GM23338 (cell line): ENCODE results near the gene ELAVL4. TPM values are rescaled to one million over a fixed set of nuclear protein-coding genes. Genes with fewer than 3 reads are reported as not detected.

Experiments
- ATAC-seq: fragments of 200-7000 bp; cut with Tn5 transposase; 3 replicates; pipeline ENCODE4 v1.9.1; 2020
- DNase-seq: peaks from one replicate; pipeline ENCODE4 v3.0.0-alpha.2; 2015; ENCODE audit warnings: low spot score
- H2AFZ ChIP-seq: fragments of 200-600 bp; sonication (generic); 2 replicates; pipeline ENCODE4 v1.8.0; 2016; ENCODE audit warnings: antibody characterized with exemption, mild to moderate bottlenecking, moderate library complexity
- H3F3A ChIP-seq: fragments of 200-600 bp; sonication (generic); replicated peaks from 2 replicates; pipeline ENCODE4 v1.8.0; 2017; ENCODE audit warnings: antibody characterized with exemption, mixed run types, low read depth
- H3K27ac ChIP-seq: fragments of 200-600 bp; sonication (generic); 2 replicates; pipeline ENCODE4 v1.6.1; 2016; ENCODE audit warnings: low read depth
- H3K27me3 ChIP-seq: fragments of 200-600 bp; sonication (generic); 2 replicates; pipeline ENCODE4 v1.8.0; 2016; ENCODE audit warnings: mild to moderate bottlenecking, mixed run types, moderate library complexity; ENCODE audit not compliant: insufficient read depth
- H3K36me3 ChIP-seq: fragments of 200-600 bp; sonication (generic); 2 replicates; pipeline ENCODE4 v1.8.0; 2016; ENCODE audit warnings: mild to moderate bottlenecking; ENCODE audit not compliant: insufficient read depth
- H3K4me1 ChIP-seq: fragments of 200-600 bp; sonication (generic); 2 replicates; pipeline ENCODE4 v1.8.0; 2016; ENCODE audit warnings: mild to moderate bottlenecking, moderate library complexity; ENCODE audit not compliant: insufficient read depth
- H3K4me2 ChIP-seq: fragments of 200-600 bp; sonication (generic); 2 replicates; pipeline ENCODE4 v1.7.1; 2017; ENCODE audit warnings: mixed run types
- H3K4me3 ChIP-seq: fragments of 200-600 bp; sonication (generic); 2 replicates; pipeline ENCODE4 v1.6.1; 2016; ENCODE audit warnings: mixed run types
- H3K79me2 ChIP-seq: fragments of 200-600 bp; sonication (generic); replicated peaks from 2 replicates; pipeline ENCODE4 v1.8.0; 2017; ENCODE audit warnings: mild to moderate bottlenecking; ENCODE audit not compliant: insufficient read depth
- H3K9me2 ChIP-seq: fragments of 200-600 bp; sonication (generic); 2 replicates; pipeline ENCODE4 v1.8.0; 2017; ENCODE audit not compliant: insufficient read depth
- H4K20me1 ChIP-seq: fragments of 200-600 bp; sonication (generic); replicated peaks from 2 replicates; pipeline ENCODE4 v1.8.0; 2017; ENCODE audit warnings: mild to moderate bottlenecking; ENCODE audit not compliant: insufficient read depth
- H3K27ac Mint-ChIP-seq: 2 replicates; pipeline ENCODE4 v1.8.0; 2020; ENCODE audit warnings: inconsistent platforms, mild to moderate bottlenecking, moderate library complexity, mixed read lengths
- H3K27me3 Mint-ChIP-seq: 3 replicates; pipeline ENCODE4 v1.8.0; 2022; ENCODE audit warnings: low read depth, mild to moderate bottlenecking, moderate library complexity, mixed read lengths, inconsistent platforms; ENCODE audit not compliant: insufficient read depth, poor library complexity
- H3K36me3 Mint-ChIP-seq: 3 replicates; pipeline ENCODE4 v1.8.0; 2021; ENCODE audit warnings: low read depth, mild to moderate bottlenecking, inconsistent platforms, moderate library complexity, mixed read lengths
- H3K4me1 Mint-ChIP-seq: 3 replicates; pipeline ENCODE4 v1.8.0; 2020; ENCODE audit warnings: mild to moderate bottlenecking, inconsistent platforms, mixed read lengths
- H3K4me3 Mint-ChIP-seq: 3 replicates; pipeline ENCODE4 v1.8.0; 2021; ENCODE audit warnings: moderate library complexity, mild to moderate bottlenecking, inconsistent platforms, mixed read lengths
- H3K9me3 Mint-ChIP-seq: 3 replicates; pipeline ENCODE4 v1.8.0; 2020; ENCODE audit warnings: moderate library complexity, mild to moderate bottlenecking, inconsistent platforms, mixed read lengths
- CREB1 ChIP-seq: fragments of 250-450 bp; sonication (Bioruptor Pico); IDR thresholded peaks from 2 replicates; pipeline ENCODE4 v1.5.0; 2020; ENCODE audit warnings: low read depth, mild to moderate bottlenecking, moderate library complexity
- EZH2 ChIP-seq: fragments of 200-600 bp; sonication (generic); IDR thresholded peaks from one replicate; pipeline ENCODE4 v1.8.0; 2017; ENCODE audit warnings: antibody characterized with exemption, mild to moderate bottlenecking, low read depth; ENCODE audit not compliant: unreplicated experiment
- STAT1 ChIP-seq: IDR thresholded peaks from one replicate; pipeline ENCODE4 v1.6.1; 2016; ENCODE audit warnings: antibody characterized with exemption; ENCODE audit not compliant: unreplicated experiment
- ZNF114 ChIP-seq: fragments of 250-450 bp; sonication (Bioruptor Pico); IDR thresholded peaks from 2 replicates; pipeline ENCODE4 v1.5.0; 2020; ENCODE audit warnings: mild to moderate bottlenecking, moderate library complexity
- ZNF331 ChIP-seq: fragments of 250-450 bp; sonication (Bioruptor Pico); IDR thresholded peaks from 2 replicates; pipeline ENCODE4 v1.5.0; 2020; ENCODE audit warnings: low read depth, mild to moderate bottlenecking, moderate library complexity
- polyA plus RNA-seq: library from polyadenylated mRNA; unstranded; fragments of >200 nt; fragmentation: Nextera tagmentation; extraction: Ambion mirVana; gene quantifications from 2 replicates; pipeline ENCODE4 v1.2.1, GENCODE V29; 2016
- total RNA-seq: library from RNA; depleted of rRNA; stranded (reverse); fragments of >200 nt; shearing (Covaris generic); gene quantifications from 2 replicates; pipeline ENCODE4 v1.2.3, GENCODE V29; 2014
- TF ChIP-seq, protein P1 (sequence below): IDR thresholded peaks from 2 replicates; pipeline ENCODE4 v1.6.1; 2016; ENCODE audit warnings: antibody characterized with exemption
- TF ChIP-seq, protein P2 (sequence below): IDR thresholded peaks from one replicate; pipeline ENCODE4 v1.6.1; 2018; ENCODE audit warnings: antibody characterized with exemption; ENCODE audit not compliant: unreplicated experiment
- TF ChIP-seq, protein P3 (sequence below): fragments of 250-450 bp; sonication (Bioruptor Pico); IDR thresholded peaks from 2 replicates; pipeline ENCODE4 v1.5.0; 2020; ENCODE audit warnings: mild to moderate bottlenecking, moderate library complexity

ELAVL4 gene
- total and polyA plus RNA-seq, 2 experiments from 2014 or later, result 1.4 to 1.9 TPM

DNA sequence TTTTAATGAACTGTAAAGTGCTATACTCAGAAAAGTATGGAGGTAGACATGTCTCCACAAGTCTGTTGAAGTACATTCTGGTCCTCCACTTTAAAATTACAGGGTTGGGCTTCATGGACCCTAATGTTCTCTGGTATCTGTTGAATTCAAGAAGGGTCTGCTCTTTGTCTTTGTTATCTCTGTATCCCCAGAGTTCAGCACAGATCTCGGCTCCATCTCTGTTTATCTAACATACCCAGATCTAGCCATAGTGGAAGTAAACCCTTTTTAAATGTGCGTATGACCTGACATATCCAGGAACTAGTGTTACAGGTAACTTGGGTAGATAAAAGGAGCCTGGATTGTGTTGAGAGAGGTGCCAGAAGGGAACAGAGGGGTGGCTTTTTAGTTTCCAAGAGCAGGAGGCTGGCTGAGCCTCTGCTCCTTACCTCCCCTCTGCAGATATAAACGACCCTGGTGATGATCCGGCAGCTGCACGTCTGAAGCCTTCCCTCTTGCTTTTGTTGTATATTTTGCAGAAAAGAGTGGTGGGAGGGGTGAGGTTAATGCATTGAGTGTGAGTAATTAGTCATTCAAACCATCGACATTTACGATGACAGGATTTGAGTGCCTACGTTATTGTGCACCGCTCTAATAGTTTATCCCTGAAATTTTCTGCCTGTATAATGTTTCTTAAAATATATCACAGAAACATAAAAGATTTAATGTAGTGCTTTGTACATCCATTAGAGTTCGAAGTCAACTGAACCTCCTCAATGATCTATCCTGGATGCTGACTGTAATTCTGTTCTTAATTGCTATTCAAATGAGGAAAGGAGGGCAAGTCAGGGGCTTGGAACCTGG is 30.8 kb downstream of the ELAVL4 start (continued):
- TF ChIP-seq STAT1, result no peak
- TF ChIP-seq, protein P1, sequence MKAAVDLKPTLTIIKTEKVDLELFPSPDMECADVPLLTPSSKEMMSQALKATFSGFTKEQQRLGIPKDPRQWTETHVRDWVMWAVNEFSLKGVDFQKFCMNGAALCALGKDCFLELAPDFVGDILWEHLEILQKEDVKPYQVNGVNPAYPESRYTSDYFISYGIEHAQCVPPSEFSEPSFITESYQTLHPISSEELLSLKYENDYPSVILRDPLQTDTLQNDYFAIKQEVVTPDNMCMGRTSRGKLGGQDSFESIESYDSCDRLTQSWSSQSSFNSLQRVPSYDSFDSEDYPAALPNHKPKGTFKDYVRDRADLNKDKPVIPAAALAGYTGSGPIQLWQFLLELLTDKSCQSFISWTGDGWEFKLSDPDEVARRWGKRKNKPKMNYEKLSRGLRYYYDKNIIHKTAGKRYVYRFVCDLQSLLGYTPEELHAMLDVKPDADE, result no peak
- no peak for TF ChIP-seq CREB1 (CRISPR knock-in tag)
- TF ChIP-seq, protein P2, sequence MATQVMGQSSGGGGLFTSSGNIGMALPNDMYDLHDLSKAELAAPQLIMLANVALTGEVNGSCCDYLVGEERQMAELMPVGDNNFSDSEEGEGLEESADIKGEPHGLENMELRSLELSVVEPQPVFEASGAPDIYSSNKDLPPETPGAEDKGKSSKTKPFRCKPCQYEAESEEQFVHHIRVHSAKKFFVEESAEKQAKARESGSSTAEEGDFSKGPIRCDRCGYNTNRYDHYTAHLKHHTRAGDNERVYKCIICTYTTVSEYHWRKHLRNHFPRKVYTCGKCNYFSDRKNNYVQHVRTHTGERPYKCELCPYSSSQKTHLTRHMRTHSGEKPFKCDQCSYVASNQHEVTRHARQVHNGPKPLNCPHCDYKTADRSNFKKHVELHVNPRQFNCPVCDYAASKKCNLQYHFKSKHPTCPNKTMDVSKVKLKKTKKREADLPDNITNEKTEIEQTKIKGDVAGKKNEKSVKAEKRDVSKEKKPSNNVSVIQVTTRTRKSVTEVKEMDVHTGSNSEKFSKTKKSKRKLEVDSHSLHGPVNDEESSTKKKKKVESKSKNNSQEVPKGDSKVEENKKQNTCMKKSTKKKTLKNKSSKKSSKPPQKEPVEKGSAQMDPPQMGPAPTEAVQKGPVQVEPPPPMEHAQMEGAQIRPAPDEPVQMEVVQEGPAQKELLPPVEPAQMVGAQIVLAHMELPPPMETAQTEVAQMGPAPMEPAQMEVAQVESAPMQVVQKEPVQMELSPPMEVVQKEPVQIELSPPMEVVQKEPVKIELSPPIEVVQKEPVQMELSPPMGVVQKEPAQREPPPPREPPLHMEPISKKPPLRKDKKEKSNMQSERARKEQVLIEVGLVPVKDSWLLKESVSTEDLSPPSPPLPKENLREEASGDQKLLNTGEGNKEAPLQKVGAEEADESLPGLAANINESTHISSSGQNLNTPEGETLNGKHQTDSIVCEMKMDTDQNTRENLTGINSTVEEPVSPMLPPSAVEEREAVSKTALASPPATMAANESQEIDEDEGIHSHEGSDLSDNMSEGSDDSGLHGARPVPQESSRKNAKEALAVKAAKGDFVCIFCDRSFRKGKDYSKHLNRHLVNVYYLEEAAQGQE, result no peak
- no peak for TF ChIP-seq ZNF331

DNA sequence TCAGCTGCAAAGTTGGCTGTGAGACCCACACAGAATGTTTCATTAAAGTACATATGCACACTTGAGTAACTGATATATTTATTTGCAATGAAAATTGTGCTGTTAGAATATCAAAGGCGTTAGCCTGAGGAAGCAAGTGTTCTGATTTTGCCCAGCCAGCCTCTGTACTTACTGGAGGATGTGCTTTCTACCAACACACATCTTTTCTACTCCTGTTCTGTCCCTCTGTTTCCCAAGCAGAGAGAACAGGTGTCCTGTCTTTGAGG is 31.4 kb downstream of the ELAVL4 start:
- H4K20me1 ChIP-seq, result no peaks in the 10 kb centered on the region
- 0 out of 2 replicates have a peak, but pooled peaks cover 4% of the 10 kb centered on the region for H3K9me2 ChIP-seq
- H3K27ac ChIP-seq, result no peak overlapping the region
- no peak overlapping the region for H3K27ac Mint-ChIP-seq
- DNase-seq, result no peak
- no peaks in the 10 kb centered on the region for H3K27me3 Mint-ChIP-seq
- H3K4me3 ChIP-seq, result no peak overlapping the region
- H3K36me3 Mint-ChIP-seq, result no peaks in the 10 kb centered on the region
- no peak for ATAC-seq
- H3K9me3 Mint-ChIP-seq, result no peaks in the 10 kb centered on the region
- peaks cover 23% of the 10 kb centered on the region for H3K4me1 Mint-ChIP-seq
- no peaks in the 10 kb centered on the region for H3K27me3 ChIP-seq
- no peaks in the 10 kb centered on the region for H3K79me2 ChIP-seq
- H3K4me3 Mint-ChIP-seq, result no peak overlapping the region
- H3F3A ChIP-seq, result no peaks in the 10 kb centered on the region
- H3K4me1 ChIP-seq, result peaks cover 10% of the 10 kb centered on the region
- no peak overlapping the region for H2AFZ ChIP-seq
- no peak overlapping the region for H3K4me2 ChIP-seq
- H3K36me3 ChIP-seq, result no peaks in the 10 kb centered on the region
- TF ChIP-seq, protein P2, result no peak
- no peak for TF ChIP-seq ZNF114 (CRISPR knock-in tag)
- TF ChIP-seq EZH2, result no peak
- TF ChIP-seq, protein P1, result no peak
- TF ChIP-seq, protein P3, sequence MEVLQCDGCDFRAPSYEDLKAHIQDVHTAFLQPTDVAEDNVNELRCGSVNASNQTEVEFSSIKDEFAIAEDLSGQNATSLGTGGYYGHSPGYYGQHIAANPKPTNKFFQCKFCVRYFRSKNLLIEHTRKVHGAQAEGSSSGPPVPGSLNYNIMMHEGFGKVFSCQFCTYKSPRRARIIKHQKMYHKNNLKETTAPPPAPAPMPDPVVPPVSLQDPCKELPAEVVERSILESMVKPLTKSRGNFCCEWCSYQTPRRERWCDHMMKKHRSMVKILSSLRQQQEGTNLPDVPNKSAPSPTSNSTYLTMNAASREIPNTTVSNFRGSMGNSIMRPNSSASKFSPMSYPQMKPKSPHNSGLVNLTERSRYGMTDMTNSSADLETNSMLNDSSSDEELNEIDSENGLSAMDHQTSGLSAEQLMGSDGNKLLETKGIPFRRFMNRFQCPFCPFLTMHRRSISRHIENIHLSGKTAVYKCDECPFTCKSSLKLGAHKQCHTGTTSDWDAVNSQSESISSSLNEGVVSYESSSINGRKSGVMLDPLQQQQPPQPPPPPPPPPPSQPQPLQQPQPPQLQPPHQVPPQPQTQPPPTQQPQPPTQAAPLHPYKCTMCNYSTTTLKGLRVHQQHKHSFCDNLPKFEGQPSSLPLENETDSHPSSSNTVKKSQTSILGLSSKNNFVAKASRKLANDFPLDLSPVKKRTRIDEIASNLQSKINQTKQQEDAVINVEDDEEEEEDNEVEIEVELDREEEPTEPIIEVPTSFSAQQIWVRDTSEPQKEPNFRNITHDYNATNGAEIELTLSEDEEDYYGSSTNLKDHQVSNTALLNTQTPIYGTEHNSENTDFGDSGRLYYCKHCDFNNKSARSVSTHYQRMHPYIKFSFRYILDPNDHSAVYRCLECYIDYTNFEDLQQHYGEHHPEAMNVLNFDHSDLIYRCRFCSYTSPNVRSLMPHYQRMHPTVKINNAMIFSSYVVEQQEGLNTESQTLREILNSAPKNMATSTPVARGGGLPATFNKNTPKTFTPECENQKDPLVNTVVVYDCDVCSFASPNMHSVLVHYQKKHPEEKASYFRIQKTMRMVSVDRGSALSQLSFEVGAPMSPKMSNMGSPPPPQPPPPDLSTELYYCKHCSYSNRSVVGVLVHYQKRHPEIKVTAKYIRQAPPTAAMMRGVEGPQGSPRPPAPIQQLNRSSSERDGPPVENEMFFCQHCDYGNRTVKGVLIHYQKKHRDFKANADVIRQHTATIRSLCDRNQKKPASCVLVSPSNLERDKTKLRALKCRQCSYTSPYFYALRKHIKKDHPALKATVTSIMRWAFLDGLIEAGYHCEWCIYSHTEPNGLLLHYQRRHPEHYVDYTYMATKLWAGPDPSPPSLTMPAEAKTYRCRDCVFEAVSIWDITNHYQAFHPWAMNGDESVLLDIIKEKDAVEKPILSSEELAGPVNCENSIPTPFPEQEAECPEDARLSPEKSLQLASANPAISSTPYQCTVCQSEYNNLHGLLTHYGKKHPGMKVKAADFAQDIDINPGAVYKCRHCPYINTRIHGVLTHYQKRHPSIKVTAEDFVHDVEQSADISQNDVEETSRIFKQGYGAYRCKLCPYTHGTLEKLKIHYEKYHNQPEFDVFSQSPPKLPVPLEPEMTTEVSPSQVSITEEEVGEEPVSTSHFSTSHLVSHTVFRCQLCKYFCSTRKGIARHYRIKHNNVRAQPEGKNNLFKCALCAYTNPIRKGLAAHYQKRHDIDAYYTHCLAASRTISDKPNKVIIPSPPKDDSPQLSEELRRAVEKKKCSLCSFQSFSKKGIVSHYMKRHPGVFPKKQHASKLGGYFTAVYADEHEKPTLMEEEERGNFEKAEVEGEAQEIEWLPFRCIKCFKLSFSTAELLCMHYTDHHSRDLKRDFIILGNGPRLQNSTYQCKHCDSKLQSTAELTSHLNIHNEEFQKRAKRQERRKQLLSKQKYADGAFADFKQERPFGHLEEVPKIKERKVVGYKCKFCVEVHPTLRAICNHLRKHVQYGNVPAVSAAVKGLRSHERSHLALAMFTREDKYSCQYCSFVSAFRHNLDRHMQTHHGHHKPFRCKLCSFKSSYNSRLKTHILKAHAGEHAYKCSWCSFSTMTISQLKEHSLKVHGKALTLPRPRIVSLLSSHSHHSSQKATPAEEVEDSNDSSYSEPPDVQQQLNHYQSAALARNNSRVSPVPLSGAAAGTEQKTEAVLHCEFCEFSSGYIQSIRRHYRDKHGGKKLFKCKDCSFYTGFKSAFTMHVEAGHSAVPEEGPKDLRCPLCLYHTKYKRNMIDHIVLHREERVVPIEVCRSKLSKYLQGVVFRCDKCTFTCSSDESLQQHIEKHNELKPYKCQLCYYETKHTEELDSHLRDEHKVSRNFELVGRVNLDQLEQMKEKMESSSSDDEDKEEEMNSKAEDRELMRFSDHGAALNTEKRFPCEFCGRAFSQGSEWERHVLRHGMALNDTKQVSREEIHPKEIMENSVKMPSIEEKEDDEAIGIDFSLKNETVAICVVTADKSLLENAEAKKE (CRISPR knock-in tag), result no peak
